ENCODE measurements around the gene FLVCR2.

FLVCR2 gene, protein sequence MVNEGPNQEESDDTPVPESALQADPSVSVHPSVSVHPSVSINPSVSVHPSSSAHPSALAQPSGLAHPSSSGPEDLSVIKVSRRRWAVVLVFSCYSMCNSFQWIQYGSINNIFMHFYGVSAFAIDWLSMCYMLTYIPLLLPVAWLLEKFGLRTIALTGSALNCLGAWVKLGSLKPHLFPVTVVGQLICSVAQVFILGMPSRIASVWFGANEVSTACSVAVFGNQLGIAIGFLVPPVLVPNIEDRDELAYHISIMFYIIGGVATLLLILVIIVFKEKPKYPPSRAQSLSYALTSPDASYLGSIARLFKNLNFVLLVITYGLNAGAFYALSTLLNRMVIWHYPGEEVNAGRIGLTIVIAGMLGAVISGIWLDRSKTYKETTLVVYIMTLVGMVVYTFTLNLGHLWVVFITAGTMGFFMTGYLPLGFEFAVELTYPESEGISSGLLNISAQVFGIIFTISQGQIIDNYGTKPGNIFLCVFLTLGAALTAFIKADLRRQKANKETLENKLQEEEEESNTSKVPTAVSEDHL

DNA sequence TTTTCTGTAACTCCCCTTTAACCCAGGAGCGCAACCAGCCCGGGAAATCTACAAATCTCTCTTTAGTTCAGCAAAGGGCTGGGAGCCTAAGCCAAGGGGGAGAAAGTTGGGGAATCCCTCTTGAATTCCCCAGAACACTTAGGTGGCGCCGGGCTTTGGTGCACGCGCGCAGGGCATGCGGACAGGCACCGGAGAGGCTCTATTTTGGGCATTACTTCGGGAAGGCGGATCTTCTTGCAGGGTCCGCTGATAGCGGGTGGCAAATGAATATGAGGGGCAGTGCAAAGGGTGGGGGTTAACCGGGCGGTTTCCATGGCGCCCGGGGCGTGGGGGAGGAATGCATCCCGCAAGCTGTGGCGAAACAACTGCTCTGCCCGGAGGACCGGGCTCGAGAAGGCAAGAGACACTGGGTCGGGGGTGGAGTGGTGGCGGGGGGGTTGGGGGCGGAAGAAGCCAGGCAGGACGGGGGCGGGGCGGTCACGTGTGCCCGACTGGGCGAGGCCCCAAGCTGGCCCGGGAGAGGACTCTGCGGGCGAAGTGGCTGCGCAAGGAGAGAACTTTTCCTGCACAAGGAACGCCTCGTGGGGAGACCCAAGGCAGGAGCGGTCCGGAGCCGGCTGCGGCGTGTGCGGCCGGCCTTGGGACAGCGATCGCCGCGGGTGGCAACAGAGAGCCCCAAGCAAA is at the start of gene FLVCR2:
FLVCR2 (plus strand) TSS at position 519 of the 684 bp plus-strand sequence. CDS start 353 bp downstream, outside the sequence.
- peak; percentile 60 to 62 for DNase-seq (ENCODE audit: low read depth in 2 of 2)

DNA sequence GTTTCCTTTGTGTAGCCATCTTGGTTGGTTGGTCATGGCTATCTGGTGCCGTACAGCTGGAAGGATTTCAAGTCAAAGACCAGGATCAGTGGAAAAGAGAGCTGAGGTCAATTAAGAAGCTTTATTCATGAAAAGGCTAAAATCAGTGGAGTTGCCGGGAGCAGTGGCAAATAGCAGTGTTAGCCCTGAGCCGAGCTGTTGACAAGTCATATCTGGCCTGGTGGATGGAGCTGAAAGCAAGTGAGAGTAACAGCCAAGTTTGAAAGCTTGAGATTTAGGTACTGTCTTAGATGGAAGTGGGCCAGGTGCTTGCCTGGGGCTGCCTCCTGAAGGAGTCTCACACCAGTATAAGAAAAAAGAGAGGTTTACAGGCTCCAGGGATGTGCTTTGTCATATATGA is 47.2 kb upstream of the FLVCR2 start:
- no peak for DNase-seq (ENCODE audit: low read depth in 2 of 2)

DNA sequence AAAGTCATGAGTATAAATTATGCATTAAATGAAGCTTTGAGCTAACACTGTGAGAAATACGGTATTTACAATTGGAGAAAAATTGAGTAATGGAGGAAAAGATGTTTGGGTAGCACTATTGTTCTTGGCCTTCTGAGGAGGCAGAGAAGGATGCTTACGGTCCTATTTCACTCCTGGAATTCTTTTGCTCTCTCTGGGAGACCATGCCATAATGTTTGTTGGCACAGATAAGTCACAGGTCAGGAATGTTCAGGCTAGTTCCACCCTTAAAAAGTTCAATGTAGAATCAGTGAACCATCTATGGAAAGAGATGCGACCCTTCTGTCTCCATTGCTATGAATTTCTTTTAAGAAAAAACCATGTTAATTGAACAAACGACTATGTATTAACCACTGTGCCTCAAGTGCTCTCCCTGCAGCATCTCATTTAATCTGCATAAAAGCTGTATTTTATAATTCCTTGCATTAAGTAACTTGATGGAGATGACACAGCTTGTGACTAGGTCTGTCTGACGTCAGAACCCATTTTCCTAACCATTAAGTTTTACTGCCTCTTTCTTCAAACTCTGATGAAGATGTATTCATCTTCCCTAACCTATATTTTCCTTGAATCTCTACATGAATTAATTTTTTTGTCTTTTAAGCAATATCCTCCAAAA is 46.6 kb upstream of the FLVCR2 start:
- DNase-seq (ENCODE audit: low read depth in 2 of 2) = no peak

DNA sequence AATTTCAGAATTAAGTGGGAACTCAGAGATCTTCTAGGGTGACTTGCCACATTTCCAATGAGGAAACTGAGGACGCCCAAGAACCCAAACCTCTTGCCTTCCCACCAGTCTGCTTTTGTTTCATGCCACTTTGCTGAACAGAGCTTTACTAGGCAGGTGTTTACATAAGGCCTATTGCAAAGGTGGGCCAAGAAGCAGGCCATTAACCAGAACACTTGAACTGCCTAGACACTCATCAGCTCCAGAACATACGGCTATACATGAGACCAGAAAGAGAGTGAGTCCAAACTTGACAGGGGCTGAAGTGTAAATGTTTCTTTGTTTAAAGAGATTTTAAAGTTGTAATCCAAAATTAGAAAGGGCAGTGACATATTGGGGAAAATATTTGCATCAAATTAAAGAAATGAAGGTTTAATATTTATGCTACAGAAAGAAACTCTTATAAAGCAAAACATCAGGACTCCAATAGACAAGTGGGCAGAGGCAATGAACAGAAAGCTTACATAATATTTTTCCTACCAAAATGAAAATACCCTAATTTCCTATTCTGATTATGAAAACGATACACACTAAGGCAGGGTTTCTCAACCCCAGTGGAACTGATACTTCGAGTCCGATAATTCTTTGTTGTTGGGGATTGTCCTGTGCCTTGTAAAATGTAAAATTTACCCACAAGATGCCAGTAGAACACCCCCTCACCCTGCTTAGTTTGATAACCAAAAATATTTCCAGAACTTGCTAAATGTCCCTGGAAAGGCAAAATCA is 44.4 kb upstream of the FLVCR2 start:
- no peak for DNase-seq (ENCODE audit: low read depth in 2 of 2)

DNA sequence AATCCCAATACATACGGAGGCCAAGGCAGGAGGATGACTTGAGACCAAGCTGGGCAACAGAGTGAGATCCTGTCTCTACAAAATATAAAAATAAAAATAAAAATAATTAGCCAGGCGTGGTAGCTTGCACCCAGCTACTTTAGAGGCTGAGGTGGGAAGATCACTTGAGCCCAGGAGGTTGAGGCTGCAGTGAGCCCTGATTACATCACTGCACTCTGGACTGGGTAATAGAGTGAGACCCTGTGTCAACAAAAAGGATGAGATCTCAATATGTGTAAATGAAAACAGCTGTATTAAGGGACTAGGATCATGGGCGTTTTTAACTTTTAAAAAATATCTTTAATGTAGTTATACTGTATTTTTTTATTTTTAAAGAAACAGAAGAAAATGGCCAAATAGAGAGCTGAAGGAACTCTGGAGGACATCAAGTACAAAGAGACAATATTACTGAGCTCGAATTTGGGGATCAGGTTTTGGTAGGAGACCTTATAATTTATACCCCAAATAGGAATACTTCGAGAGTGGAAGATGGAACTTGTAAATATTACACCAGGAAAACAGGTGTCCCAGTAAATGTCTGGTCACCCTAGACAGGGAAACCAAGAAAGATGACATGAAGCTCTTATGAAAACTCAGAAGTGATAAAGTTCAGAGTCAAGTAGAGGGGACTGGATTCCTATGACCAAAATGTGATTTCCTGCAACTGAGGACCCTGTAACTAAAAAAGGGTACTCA is 43.1 kb upstream of the FLVCR2 start:
- DNase-seq (ENCODE audit: low read depth in 2 of 2) = no peak

DNA sequence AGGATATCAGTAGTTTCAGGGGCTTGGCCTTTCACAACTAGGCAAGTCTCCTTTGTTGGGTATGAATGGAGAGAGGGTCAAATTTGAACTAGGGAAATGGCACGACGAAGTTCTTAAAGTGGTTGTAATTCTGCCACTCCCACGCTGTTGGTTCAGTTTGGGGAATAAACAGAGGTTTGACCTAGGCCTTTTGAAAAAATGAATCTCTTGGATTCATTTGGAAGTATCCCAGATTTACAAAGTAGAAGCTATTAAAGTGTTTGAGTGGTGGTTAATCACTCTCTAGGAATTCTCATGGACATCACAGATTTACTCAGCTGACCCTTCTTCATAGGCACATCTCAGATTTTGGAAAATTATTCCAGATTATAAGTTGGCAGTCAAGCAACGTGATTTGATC is 41.3 kb upstream of the FLVCR2 start:
- DNase-seq (ENCODE audit: low read depth in 2 of 2) = no peak

DNA sequence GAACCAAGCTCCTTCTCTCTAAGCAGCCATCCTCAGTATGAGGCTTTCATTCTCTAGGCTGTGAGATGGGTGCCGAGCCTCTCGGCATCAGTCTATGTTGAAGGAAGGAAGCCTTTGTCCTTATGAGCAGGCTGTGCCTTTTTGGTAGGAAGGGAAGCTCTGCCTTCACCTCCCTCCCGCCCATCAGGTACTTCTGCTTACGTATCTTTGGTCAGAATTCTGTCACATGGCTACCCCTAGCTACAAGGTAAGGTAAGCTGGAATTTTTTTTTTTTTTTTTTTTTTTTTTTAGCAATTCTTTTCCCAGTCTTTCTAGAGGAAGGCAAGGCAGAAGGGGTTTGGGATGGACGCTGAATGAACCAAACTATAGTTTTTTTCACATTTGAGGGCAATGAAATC is 39.3 kb upstream of the FLVCR2 start:
- no peak for DNase-seq (ENCODE audit: low read depth in 2 of 2)

DNA sequence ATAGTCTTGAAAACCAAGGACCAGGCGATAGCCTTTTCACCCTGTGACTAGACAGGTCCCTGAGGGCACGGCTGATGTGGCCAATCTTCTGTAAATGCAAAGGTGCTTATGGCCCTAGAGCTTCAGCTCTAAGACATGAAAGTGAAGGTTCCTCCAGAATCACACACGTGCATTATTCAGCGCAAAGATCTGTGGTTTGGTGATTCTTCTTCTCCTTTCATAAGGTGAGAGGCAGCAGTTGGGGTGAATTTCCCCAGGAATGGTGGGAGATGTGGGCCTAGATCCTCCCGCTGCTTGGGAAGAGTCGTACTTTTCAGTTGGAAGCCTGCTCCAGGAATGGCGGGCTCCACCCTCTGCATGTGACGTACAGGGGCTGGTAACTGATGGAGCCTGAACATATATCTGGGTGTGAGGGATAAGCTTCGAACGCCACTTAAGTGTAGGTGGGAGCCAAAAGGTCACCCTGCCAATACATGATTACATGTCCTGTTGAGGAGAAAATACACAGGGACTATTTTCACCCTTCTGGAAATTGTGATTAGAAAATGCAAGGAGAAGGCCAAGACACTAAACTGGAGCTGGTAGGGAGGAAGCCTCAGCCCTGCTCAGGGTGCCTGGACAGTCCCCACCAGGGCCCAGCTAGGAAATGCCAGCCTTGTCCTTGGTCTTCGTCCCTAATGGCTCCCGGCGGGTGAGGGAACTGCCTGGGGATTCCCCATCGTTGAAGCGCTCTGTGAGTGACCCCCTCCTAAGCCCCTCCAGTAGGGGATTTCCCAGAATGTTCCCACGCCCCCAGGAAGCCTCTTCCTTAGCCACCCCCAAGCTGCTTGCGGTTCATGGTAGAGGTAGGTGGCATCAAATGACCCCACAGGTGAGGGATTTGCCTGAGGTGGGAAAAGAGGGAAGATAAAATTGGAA is 38.6 kb upstream of the FLVCR2 start:
- peak in 1 of 2 donors; percentile 36 for DNase-seq (ENCODE audit: low read depth in 2 of 2)

GRCh38 chr14:75540479-75540851 is 38.0 kb upstream of the FLVCR2 start:
- no peak for DNase-seq (ENCODE audit: low read depth in 2 of 2)

GRCh38 chr14:75542588-75543091 is 35.8 kb upstream of the FLVCR2 start:
- DNase-seq (ENCODE audit: low read depth in 2 of 2) = peak; percentile 71 to 82

DNA sequence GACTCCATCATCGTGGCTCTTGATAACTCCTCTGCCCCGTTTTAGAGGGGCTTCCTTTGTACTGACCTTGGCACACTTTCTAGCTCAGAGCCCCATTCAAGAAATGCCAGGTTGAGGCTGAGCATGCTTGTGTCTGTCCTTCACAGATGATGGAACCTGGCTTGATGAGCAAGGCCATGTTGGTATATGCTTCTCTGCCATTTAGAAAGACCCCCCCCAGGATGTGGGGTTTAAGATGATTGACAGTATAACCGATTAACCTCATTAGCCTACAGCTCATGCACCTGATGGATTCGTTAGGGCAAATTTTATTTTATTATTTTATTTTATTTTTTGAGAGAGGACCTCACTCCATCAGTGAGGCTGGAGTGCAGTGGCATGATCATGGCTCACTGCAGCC is 35.2 kb upstream of the FLVCR2 start:
- no peak for DNase-seq (ENCODE audit: low read depth in 2 of 2)

DNA sequence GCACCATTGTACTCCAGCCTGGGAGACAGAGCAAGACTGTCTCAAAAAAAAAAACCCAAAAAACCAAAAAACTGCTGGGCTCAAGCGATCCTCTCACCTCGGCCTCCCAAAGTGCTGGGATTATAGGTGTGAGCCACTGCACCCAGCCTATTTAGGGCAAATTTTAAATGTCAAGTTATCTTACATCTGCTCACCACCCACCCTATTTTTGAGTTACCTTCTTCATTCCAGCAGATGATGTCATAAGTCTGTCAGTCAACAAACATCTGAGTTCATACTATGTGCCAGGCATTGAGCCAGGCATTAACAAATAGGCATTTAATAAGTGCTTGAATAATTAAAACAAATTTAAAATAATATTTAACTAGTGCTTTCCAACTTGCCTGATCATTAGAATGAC is 34.6 kb upstream of the FLVCR2 start:
- no peak for DNase-seq (ENCODE audit: low read depth in 2 of 2)

DNA sequence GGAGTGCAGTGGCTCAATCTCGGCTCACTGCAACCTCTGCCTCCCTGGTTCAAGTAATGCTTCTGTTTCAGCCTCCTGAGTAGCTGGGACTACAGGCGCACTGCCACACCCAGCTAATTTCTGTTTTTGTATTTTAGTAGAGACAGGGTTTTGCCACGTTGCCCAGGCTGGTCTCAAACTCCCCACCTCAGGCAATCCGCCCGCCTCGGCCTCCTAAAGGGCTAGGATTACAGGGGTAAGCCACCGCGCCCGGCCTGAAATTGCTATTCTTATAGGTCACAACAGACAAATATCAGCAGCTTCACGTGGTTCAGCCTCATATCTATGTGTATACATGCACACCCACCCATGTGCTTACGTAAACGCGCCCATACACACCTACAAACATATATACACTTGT is 32.5 kb upstream of the FLVCR2 start:
- DNase-seq (ENCODE audit: low read depth in 2 of 2) = no peak

DNA sequence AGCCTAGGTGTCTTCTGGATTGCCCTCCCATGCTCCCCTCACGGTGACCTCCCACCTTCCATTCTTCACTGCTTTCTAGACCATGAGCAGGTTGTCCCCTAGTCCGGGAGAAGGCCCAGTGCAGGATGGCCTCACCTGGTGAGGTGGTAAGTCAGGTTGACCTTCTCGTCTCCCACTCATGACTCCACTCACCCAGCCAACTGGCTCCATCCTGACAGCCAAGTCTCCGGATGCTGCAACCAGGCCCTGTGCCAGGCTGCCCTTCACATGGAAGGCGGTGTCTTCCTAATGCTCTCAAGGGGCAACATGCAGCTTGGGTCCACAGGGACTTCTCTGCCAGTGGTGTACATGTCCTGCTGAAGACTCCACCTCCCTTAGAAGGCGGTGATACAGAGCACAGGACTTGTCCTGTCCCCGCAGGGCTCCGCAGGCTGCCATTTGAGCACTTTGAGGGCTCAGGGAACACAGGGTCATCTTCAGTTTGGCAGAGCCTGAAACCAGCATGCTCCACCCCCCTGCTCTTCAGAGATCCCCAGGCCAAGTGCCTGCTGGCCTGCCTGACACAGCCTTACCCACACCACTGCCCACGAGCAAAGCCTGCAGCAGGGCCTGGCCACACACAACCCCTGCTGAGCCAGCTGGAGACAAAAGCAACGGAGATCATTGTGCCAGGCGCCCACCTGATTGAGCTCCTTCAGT is 30.7 kb upstream of the FLVCR2 start:
- DNase-seq (ENCODE audit: low read depth in 2 of 2) = no peak

DNA sequence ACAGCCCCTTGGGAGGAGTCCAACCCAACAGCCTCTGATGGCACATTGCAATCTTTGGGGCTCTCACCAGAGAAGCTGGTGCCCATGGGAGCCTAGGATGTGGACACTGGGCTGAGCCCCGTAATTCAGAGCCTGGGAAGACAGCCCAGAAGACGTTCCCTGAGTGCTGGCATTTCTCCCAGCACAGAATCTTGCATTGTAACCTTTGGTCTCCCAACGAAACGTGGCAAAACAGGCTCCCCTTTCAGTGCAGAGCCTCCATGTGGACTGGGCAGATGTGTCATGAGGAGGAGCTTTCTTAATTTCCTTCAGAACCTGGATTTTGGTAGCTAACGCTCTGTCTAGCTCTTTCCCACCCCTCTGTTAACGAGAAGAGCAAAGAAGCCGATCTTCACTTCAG is 29.9 kb upstream of the FLVCR2 start:
- no peak for DNase-seq (ENCODE audit: low read depth in 2 of 2)

DNA sequence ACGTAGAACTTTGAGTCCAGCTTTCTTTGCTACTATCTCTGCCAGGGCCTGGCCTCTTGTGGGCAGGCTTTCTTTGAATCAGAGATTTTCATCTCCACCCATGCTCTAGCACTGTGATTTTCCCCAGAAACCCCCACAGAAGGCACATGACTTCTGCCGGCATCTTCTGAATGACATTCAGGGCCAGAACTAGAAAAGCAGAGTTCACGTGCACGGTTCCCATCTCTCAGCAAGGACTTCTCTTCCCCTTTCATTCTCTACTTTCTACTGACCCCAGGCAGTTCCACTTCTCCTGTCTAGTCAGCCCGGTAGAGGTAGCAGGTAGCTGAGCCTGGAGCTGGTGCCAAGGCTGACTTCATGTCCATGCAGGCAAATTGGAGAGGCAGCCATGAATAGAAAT is 29.3 kb upstream of the FLVCR2 start:
- no peak for DNase-seq (ENCODE audit: low read depth in 2 of 2)

GRCh38 chr14:75551021-75551420 is 27.4 kb upstream of the FLVCR2 start:
- DNase-seq (ENCODE audit: low read depth in 2 of 2) = no peak

- DNase-seq (ENCODE audit: low read depth in 2 of 2) = no peak
These were observed 25.3 kb upstream of the FLVCR2 start for GRCh38 chr14:75553157-75553556.

DNA sequence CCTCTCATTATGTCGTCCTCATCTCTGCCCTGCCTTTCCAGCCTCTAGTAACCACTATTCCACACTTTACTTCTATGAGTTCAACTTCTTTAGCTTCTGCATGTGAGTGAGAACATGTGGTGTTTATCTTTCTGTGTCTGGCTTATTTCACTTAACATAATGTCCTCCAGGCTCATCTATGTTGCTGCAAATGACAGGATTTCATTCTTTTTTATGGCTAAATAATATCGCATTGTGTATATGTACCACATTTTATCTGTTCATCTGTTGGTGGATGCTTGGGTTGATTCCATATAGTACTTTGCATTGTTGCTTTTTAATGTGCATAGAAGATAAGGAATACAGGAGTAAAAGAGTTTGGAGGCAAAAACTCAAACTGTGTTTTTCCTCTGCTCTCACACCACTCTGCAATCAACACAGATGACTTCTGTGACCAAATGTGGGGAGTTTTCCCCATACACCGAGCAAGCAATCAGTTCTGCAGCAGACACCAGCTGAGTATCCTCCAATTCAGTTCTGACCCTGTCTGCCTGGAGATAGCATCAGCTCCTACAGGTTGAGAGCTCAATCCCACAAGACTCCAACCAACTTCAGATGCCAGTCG is 24.6 kb upstream of the FLVCR2 start:
- DNase-seq (ENCODE audit: low read depth in 2 of 2) = no peak

Measured in stimulated activated CD4-positive, alpha-beta T cell treated with anti-CD3 and anti-CD28 coated beads, Interleukin-1b, Interleukin-23, amount 100 ng/mL, for 4 hours (primary cell).